ENCODE results near the gene ULK4. TPM values are rescaled to one million over a fixed set of nuclear protein-coding genes. Genes with fewer than 3 reads are reported as not detected.

The ULK4 gene
- polyA plus RNA-seq, 1 of the 3 experiments (the other 2 are of a cell fraction), result 6.2 TPM

GRCh38 chr3:41369838-41370237, 592.1 kb downstream of the ULK4 start:
- 0 out of 2 replicates have a peak, but pooled peaks have one; percentile 45 for TF ChIP-seq RCOR1 (IDR thresholded peaks at IDR 0.05; ENCODE audit: low read length)
- peak; percentile 51 for TF ChIP-seq GATA2 (CRISPR knock-in tag; IDR thresholded peaks at IDR 0.05)
- no peak for TF ChIP-seq REST (IDR thresholded peaks at IDR 0.05; ENCODE audit: low read depth, low read length)
- WGBS (ENCODE audit: low lambda C conversion rate), result 19% methylated on average over 3 of the region's 3 CpGs
- POLR2A ChIA-PET, result interaction anchor here (1.4 kb wide), 1 partner anchor 170 kb away, joined by 6 read pairs; the partner anchor contains the start of gene CTNNB1
- peak overlapping the region in 1 of 2 experiments; percentile 73; a peak in 2 of 4 replicates for H3K27ac ChIP-seq (ENCODE audit: low read depth in 2 of 2, low read length in 1 of 2)
- no peaks in the 10 kb centered on the region for H3K27me3 ChIP-seq (ENCODE audit: insufficient read depth)
- H3K79me2 ChIP-seq (ENCODE audit: insufficient read depth), result no peaks in the 10 kb centered on the region
- no peaks in the 10 kb centered on the region for H3F3A ChIP-seq (replicated peaks; ENCODE audit: insufficient read depth)
- H3K9me3 ChIP-seq, result no peaks in the 10 kb centered on the region
- CTCF ChIA-PET, result no interaction called here
- H3K4me2 ChIP-seq, result no peak overlapping the region
- H3K9me2 ChIP-seq, result no peaks in the 10 kb centered on the region
- no peak overlapping the region for H3K4me3 ChIP-seq (ENCODE audit: low read depth in 2 of 2, low read length in 1 of 2)
- H3K36me3 ChIP-seq (replicated peaks in 1 of 2; ENCODE audit: control insufficient read depth in 1 of 2, insufficient read depth in 2 of 2, low read length in 1 of 2), result no peaks in the 10 kb centered on the region
- no peaks in the 10 kb centered on the region for H4K20me1 ChIP-seq (ENCODE audit: insufficient read depth)
- no peak overlapping the region for H2AFZ ChIP-seq (ENCODE audit: low read depth)
- H3K9ac ChIP-seq, result no peak overlapping the region
- peaks cover 0 to 17% of the 10 kb centered on the region in 2 experiments; a peak in 2 of 4 replicates for H3K4me1 ChIP-seq (ENCODE audit: control insufficient read depth in 1 of 2, insufficient read depth in 2 of 2, low read depth in 1 of 2, low read length in 1 of 2)
- DNase-seq, result peak; percentile 44

- TF ChIP-seq USF2 (IDR thresholded peaks at IDR 0.05; ENCODE audit: borderline replicate concordance, low read depth, low read length) (no peak), EP300 (IDR thresholded peaks at IDR 0.05; ENCODE audit: borderline replicate concordance in 1 of 2, low read depth in 1 of 2, low read length in 1 of 2) (no peak), EZH2phosphoT487 (IDR thresholded peaks at IDR 0.05; ENCODE audit: borderline replicate concordance, low read depth) (no peak), GATA2 (CRISPR knock-in tag; IDR thresholded peaks at IDR 0.05) (no peak), RXRA (IDR thresholded peaks at IDR 0.05; ENCODE audit: borderline replicate concordance, low read depth) (no peak), TAF1 (IDR thresholded peaks at IDR 0.05; ENCODE audit: borderline replicate concordance, low read depth, low read length) (no peak), FOXJ3 (CRISPR knock-in tag; IDR thresholded peaks at IDR 0.05) (no peak), SIN3A (IDR thresholded peaks at IDR 0.05; ENCODE audit: borderline replicate concordance, low read depth, low read length) (no peak), IRF3 (IDR thresholded peaks at IDR 0.05; ENCODE audit: low read depth, low read length) (no peak), GABPA (IDR thresholded peaks at IDR 0.05; ENCODE audit: low read depth) (no peak), MEF2A (IDR thresholded peaks at IDR 0.05; ENCODE audit: borderline replicate concordance, low read depth) (no peak), MXI1 (IDR thresholded peaks at IDR 0.05; ENCODE audit: low read depth, low read length) (no peak), TCF12 (IDR thresholded peaks at IDR 0.05) (no peak)
- H3F3A ChIP-seq (replicated peaks; ENCODE audit: insufficient read depth), result no peaks in the 10 kb centered on the region
- no peak overlapping the region for H3K4me2 ChIP-seq
- WGBS (ENCODE audit: low lambda C conversion rate), result 63% methylated on average over 1 of the region's 1 CpG
- POLR2A ChIA-PET, result no interaction called here
- no peaks in the 10 kb centered on the region for H4K20me1 ChIP-seq (ENCODE audit: insufficient read depth)
- H3K9me3 ChIP-seq, result no peaks in the 10 kb centered on the region
- peak overlapping the region in 1 of 2 experiments; percentile 16; a peak in 1 of 4 replicates for H3K27ac ChIP-seq (ENCODE audit: low read depth in 2 of 2, low read length in 1 of 2)
- no peaks in the 10 kb centered on the region for H3K36me3 ChIP-seq (replicated peaks in 1 of 2; ENCODE audit: control insufficient read depth in 1 of 2, insufficient read depth in 2 of 2, low read length in 1 of 2)
- no peak overlapping the region for H3K4me3 ChIP-seq (ENCODE audit: low read depth in 2 of 2, low read length in 1 of 2)
- no peak for DNase-seq
- H3K79me2 ChIP-seq (ENCODE audit: insufficient read depth), result no peaks in the 10 kb centered on the region
- no peak overlapping the region for H3K9ac ChIP-seq
- no peaks in the 10 kb centered on the region for H3K27me3 ChIP-seq (ENCODE audit: insufficient read depth)
- H2AFZ ChIP-seq (ENCODE audit: low read depth), result no peak overlapping the region
- CTCF ChIA-PET, result no interaction called here
- H3K9me2 ChIP-seq, result no peaks in the 10 kb centered on the region
- peaks cover 4 to 34% of the 10 kb centered on the region in 2 experiments; a peak in 3 of 4 replicates for H3K4me1 ChIP-seq (ENCODE audit: control insufficient read depth in 1 of 2, insufficient read depth in 2 of 2, low read depth in 1 of 2, low read length in 1 of 2)
Observed at GRCh38 chr3:41365973-41366372, 595.9 kb downstream of the ULK4 start.
